EH (cell line): Measurements from ENCODE around the gene ZNF37A.
A peak's percentile ranks its signal among the peaks of the same experiment; 100 is the strongest.

Experiments
- DNase-seq: peaks from one replicate; pipeline ENCODE4 v3.0.0-alpha.2; 2015; ENCODE audit warnings: low read depth

The ZNF37A gene

DNA sequence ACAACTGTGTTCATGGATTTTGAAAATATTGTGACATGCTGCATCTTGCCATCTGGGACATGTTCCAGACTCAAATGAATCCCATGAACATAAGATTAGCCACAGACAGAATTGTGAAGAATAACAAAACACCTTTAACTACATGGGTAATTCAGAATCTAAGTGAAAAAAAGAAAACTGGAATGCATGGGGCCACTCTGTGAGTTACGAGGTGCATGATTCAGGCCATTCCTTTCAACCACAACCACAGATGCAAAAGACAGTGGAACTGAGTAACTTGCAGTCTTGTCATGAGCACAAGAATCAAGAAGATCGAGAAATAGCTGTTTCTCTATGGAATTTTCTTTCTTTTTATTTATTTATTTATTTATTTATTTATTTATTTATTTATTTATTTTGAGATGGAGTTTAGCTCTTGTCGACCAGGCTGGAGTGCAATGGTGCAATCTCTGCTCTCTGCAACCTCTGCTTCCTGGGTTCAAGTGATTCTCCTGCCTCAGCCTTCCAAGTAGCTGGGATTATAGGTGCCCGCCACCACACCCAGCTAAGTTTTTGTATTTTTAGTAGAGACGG lies 56.8 kb downstream of the ZNF37A start:
- DNase-seq: peak; percentile 25

DNA sequence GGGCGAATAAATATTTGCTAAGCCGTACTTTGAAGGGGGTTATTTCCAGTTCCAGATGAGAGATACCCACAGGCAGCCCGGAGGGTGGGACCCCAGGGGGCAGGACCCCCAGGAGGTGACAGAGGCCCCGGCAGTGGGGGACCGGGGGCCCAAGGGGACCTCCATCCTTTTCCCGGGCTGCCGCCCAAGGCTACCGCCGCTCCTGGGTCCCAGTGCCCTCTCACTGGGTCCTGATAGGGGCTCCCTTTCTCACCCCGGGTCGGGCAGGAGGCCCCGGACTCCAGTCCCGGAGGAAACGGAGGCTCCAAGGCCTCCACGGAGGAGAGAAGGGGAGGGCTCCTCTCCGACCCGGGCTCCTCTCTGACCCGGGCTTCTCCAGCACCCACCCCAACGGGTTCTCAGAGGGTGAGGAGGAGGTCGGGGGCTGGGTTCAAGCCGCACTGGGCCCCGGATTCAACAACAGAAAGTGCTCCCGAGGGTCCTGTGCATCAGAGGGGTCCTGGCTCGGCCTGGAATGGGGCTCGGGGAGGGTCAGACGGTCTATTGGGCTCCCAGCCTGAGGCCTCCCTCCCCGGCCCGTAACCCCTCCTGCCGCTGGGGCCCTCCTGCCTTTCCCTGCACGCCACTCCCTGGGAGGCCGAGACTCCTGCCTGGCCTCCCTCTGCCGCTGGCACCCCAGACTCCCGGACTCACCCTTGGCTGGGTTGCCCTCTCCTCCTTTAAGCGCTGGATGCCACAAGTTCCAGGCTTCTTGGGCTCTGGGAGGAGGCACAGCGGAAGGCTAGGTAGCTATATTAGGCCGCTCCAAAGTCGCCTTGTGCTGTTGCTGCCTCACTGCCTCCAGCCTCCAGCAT lies 62.5 kb downstream of the ZNF37A start:
- DNase-seq: no peak

DNA sequence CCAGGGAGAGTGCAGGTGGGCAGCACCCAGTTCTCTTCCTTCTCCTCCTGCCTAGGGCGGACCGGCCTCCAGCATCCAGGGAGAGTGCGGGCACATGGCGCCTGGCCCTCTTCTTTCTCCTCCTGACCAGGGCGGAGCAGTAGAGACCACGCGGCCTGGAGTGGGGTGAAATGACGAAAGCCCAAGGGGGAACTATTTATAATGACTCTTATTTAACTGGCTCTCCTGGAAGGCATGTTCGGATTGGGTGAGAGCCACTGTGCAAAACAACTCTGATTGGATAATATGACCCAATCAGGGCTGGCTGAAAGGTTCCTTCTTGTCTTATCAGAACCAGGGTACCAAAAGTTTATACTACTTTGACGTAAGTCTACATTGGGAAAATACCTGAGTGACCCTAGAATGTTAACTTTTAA lies 63.1 kb downstream of the ZNF37A start:
- no peak for DNase-seq

DNA sequence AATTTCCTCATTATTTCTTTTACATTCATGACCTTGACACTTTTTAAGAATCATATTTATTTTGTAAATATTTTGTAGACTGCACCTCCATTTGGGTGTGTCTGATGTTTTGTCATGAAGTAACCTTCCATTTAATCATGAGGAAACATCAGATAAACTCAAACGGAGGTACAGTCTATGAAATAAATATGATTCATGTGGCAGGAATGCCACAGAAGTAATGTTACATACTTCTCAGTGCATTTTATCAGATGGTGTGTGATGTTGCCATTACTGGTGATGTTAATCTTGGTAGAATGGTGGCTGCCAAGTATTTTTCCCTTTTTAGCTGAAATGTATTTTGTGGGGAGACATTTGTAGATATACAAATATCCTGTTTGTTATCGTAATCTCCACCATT lies 64.9 kb downstream of the ZNF37A start:
- no peak for DNase-seq

DNA sequence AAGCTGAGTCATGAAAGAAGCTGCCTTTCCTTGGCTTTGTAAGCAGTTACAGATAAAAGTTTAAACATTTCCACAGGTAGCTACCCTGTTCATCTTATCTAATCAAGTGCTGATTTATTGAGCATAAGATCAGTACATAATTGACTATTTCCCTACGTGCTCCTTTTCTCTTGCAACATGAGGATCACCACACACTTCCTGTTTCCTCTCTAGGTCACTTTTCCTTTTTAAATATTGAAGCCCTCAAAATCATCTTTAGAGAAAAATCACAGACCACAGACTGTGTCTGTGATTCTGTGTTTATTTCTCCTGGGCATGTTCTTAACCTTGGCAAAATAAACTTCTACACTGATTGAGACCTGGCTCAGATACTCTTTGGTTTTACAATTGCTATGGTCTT lies 69.5 kb downstream of the ZNF37A start:
- no peak for DNase-seq

DNA sequence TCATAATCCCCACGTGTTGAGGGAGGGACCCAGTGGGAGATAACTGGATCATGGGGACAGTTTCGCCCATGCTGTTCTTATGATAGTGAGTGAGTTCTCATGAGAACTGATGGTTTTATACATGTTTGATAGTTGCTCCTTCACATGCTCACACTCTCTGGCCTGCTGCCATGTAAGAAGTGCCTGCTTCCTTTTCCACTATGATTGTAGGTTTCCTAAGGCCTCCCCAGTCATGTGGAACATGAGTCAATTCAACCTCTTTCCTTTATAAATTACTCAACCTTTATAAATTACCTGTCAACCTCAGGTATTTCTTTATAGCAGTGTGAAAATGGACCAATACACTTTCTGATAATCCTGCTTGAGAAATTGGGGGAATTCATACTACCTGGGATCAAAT lies 80.2 kb downstream of the ZNF37A start:
- no peak for DNase-seq

DNA sequence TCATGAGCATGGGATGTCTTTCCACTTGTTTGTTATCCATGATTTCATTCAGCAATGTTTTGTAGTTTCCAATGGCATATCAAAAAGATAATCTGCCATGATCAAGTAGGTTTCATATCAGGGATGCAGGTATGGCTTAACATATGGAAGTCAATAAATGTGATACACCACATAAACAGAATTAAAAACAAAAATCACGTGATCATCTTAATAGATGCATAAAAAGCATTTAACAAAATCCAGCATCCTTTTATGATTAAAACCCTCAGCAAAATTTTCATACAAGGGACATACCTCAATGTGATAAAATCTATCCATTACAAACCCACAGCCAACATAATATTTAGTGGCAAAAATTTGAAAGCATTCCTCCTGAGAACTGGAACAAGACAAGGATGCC lies 90.3 kb downstream of the ZNF37A start:
- DNase-seq: no peak
